PFSK-1 (cell line): ENCODE results near the gene POLR1D.

Source experiments
- POLR2AphosphoS5 ChIP-seq: IDR thresholded peaks from 2 replicates; pipeline ENCODE4 v1.6.1; 2012; ENCODE audit warnings: low read depth, mild to moderate bottlenecking, control low read depth, low read length, moderate library complexity
- REST ChIP-seq, 2 experiments: IDR thresholded peaks; 2 replicates each; pipeline versions ENCODE4 v1.6.1 to v1.8.0; 2011 to 2012; ENCODE audit warnings: low read depth in 2 of 2, low read length in 2 of 2, control low read depth in 1 of 2, inconsistent platforms in 1 of 2, mild to moderate bottlenecking in 1 of 2, moderate library complexity in 1 of 2; ENCODE audit not compliant: insufficient read depth in 1 of 2
- SIN3A ChIP-seq: IDR thresholded peaks from 2 replicates; pipeline ENCODE4 v1.6.1; 2012; ENCODE audit warnings: mild to moderate bottlenecking, low read length, moderate library complexity, borderline replicate concordance; ENCODE audit not compliant: insufficient read depth

GRCh38 chr13:27667946-27668345, 46.3 kb downstream of the POLR1D start:
- TF ChIP-seq REST (IDR thresholded peaks at IDR 0.05; ENCODE audit: insufficient read depth in 1 of 2, low read depth in 2 of 2, low read length in 2 of 2), result no peak
- no peak for TF ChIP-seq SIN3A
- TF ChIP-seq POLR2AphosphoS5, result no peak
